GM12878 (cell line): ENCODE results near the gene CD164. TPM values are rescaled to one million over a fixed set of nuclear protein-coding genes. Genes with fewer than 3 reads are reported as not detected.

ENCODE experiments used
- ATAC-seq: fragments of 200-7000 bp; cut with Tn5 transposase; 3 replicates; pipeline ENCODE4 v1.9.1; 2020; ENCODE audit warnings: mild to moderate bottlenecking, moderate library complexity
- BruUV-seq: library from RNA; stranded (reverse); fragments of 400-500 nt; replicated peaks from 2 replicates; lab custom pipeline; 2021; lab: Mats Ljungman, UMichigan
- CTCF ChIA-PET: fragments of 300-600 bp; sonication (Branson Sonifier 250); formaldehyde crosslinking; extraction: SDS; loops from one replicate; lab custom pipeline; 2021; ENCODE audit warnings: inconsistent platforms; lab: Yijun Ruan, JAX
- POLR2A ChIA-PET: fragments of 350-600 bp; formaldehyde crosslinking; extraction: SDS; loops from one replicate; lab custom pipeline; 2021; ENCODE audit warnings: inconsistent platforms; lab: Charles Lee
- RAD21 ChIA-PET: fragments of 300-600 bp; sonication (Branson Sonifier 250); formaldehyde crosslinking; loops from one replicate; lab custom pipeline; 2023; ENCODE audit warnings: antibody characterized with exemption; ENCODE audit not compliant: unreplicated experiment; lab: Charles Lee
- SMC1A ChIA-PET: fragments of 300-600 bp; sonication (Branson Sonifier 250); formaldehyde crosslinking; loops from one replicate; lab custom pipeline; 2023; ENCODE audit not compliant: unreplicated experiment, uncharacterized antibody; lab: Charles Lee
- DNase-seq: peaks from one replicate; pipeline ENCODE4 v3.0.0-alpha.2; 2011; ENCODE audit warnings: low read depth, low spot score
- FAIRE-seq: peaks from 3 replicates; lab custom pipeline; 2011; peaks lifted over from hg19 to GRCh38; lab: Jason Lieb, UNC
- H2AFZ ChIP-seq: 2 replicates; pipeline ENCODE4 v1.6.0; 2011; ENCODE audit warnings: low read depth, low read length, control low read depth; ENCODE audit not compliant: control insufficient read depth
- H3K27ac ChIP-seq: 2 replicates; pipeline ENCODE4 v1.5.1; 2011; ENCODE audit warnings: control low read depth; ENCODE audit not compliant: control insufficient read depth, insufficient read depth
- H3K27me3 ChIP-seq, 2 experiments: replicated peaks in 1 of 2; 2 replicates each; pipeline versions ENCODE4 v1.6.0 to v1.6.1; 2011; ENCODE audit warnings: low read length in 1 of 2; ENCODE audit not compliant: control insufficient read depth in 2 of 2, insufficient read depth in 2 of 2
- H3K36me3 ChIP-seq, 2 experiments: 2 replicates each; pipeline ENCODE4 v1.5.1; 2011; ENCODE audit warnings: low read length in 1 of 2; ENCODE audit not compliant: control insufficient read depth in 2 of 2, insufficient read depth in 2 of 2
- H3K4me1 ChIP-seq: 2 replicates; pipeline ENCODE4 v1.6.1; 2011; ENCODE audit warnings: mild to moderate bottlenecking, low read length, moderate library complexity, mixed read lengths; ENCODE audit not compliant: control insufficient read depth, insufficient read depth
- H3K4me2 ChIP-seq: 2 replicates; pipeline ENCODE4 v1.6.0; 2011; ENCODE audit warnings: control low read depth; ENCODE audit not compliant: control insufficient read depth, insufficient read depth
- H3K4me3 ChIP-seq: fragments of 200-600 bp; sonication (generic); 2 replicates; pipeline ENCODE4 v1.5.1; 2016
- H3K79me2 ChIP-seq: 2 replicates; pipeline ENCODE4 v1.6.0; 2011; ENCODE audit warnings: low read length; ENCODE audit not compliant: control insufficient read depth, insufficient read depth
- H3K9ac ChIP-seq: 2 replicates; pipeline ENCODE4 v1.8.0; 2011; ENCODE audit warnings: low read length, control low read depth, mixed read lengths; ENCODE audit not compliant: control insufficient read depth, insufficient read depth
- H3K9me3 ChIP-seq: replicated peaks from 3 replicates; pipeline ENCODE4 v1.5.1; 2011; ENCODE audit warnings: mild to moderate bottlenecking, low read length; ENCODE audit not compliant: control insufficient read depth, insufficient read depth
- H4K20me1 ChIP-seq: 2 replicates; pipeline ENCODE4 v1.6.0; 2011; ENCODE audit not compliant: control insufficient read depth, insufficient read depth
- FOS ChIP-seq: IDR thresholded peaks from 3 replicates; pipeline ENCODE4 v1.6.1; 2011; ENCODE audit warnings: borderline replicate concordance; ENCODE audit not compliant: insufficient read length; ENCODE audit errors: extremely low read depth
- IKZF1 ChIP-seq: fragments of 450-650 bp; conservative IDR thresholded peaks from 2 replicates; pipeline ENCODE4 v1.6.1; 2017; ENCODE audit warnings: antibody characterized with exemption, mild to moderate bottlenecking
- MEF2B ChIP-seq: fragments of 450-650 bp; IDR thresholded peaks from 2 replicates; pipeline ENCODE4 v1.6.1; 2018; ENCODE audit warnings: mild to moderate bottlenecking, moderate library complexity; ENCODE audit not compliant: partially characterized antibody, poor library complexity, severe bottlenecking
- PKNOX1 ChIP-seq: fragments of 450-650 bp; IDR thresholded peaks from 2 replicates; pipeline ENCODE4 v1.6.1; 2016; ENCODE audit warnings: mild to moderate bottlenecking
- RCOR1 ChIP-seq: conservative IDR thresholded peaks from 2 replicates; pipeline ENCODE4 v1.6.1; 2012; ENCODE audit warnings: low read depth, low read length, improper control_type of control experiment
- SKIL ChIP-seq: fragments of 450-650 bp; IDR thresholded peaks from 2 replicates; pipeline ENCODE4 v1.6.1; 2017; ENCODE audit warnings: mild to moderate bottlenecking, low read depth, inconsistent platforms; ENCODE audit not compliant: poor library complexity, severe bottlenecking
- SRF ChIP-seq, 2 experiments: IDR thresholded peaks; 2 replicates each; pipeline ENCODE4 v1.6.1; 2011; ENCODE audit warnings: low read depth in 2 of 2, low read length in 2 of 2, mild to moderate bottlenecking in 1 of 2, moderate library complexity in 1 of 2
- YBX1 ChIP-seq: fragments of 450-650 bp; IDR thresholded peaks from 2 replicates; pipeline ENCODE4 v1.6.1; 2016; ENCODE audit warnings: antibody characterized with exemption
- ZZZ3 ChIP-seq: IDR thresholded peaks from 2 replicates; pipeline ENCODE4 v1.6.1; 2011; ENCODE audit warnings: low read depth; ENCODE audit not compliant: control insufficient read depth, insufficient read length
- WGBS: methylation state at CpG from one replicate; pipeline ENCODE4 v1.1.6; 2016; ENCODE audit warnings: low lambda C conversion rate; ENCODE audit not compliant: insufficient replicate concordance, insufficient coverage; ENCODE audit errors: missing lambda C conversion rate; 5-methylcytosine and 5-hydroxymethylcytosine counted together
- in situ Hi-C: fragments of 300-500 bp; cut with MboI; formaldehyde crosslinking; loops from 9 replicates; pipeline ENCODE4 v1.14.3; 2018; ENCODE audit warnings: mixed read lengths
- intact Hi-C: fragments of 100-400 bp; cut with micrococcal nuclease; formaldehyde crosslinking; loops from one replicate; pipeline ENCODE4 v1.14.2; 2022; ENCODE audit not compliant: unreplicated experiment
- polyA plus RNA-seq, 11 experiments: library from polyadenylated mRNA; depleted of rRNA in 4 of 11; unstranded in 6 of 11; stranded (reverse) in 5 of 11; fragments of >200 nt; fragmentation: Nextera tagmentation in 4 of 11; fragmentation: Illumina TruSeq in 1 of 11; extraction: Ambion mirVana in 4 of 11; extraction: Trizol in 1 of 11; gene quantifications; 1 replicate in 1 of 11; 2 replicates in 10 of 11; pipeline versions ENCODE4 v1.2.1 to v1.2.3, GENCODE V29; 2011 to 2016; ENCODE audit warnings: inconsistent platforms in 2 of 11, missing spikeins in 2 of 11, low read depth in 1 of 11
- total RNA-seq, 4 experiments: library from RNA; depleted of rRNA in 3 of 4; stranded (reverse); fragments of >200 nt in 3 of 4; fragmentation: Illumina TruSeq in 1 of 4; extraction: Trizol in 1 of 4; gene quantifications; 2 replicates each; pipeline versions ENCODE4 v1.2.1 to v1.2.3, GENCODE V29; 2013 to 2021

Gene CD164
- total and polyA plus RNA-seq, 10 of the 15 experiments (the other 5 are each of a cell fraction or from before 2014, with no cell fraction given): 145 to 447 (median 211) TPM

GRCh38 chr6:109373331-109373730 lies 8.9 kb downstream of the CD164 start:
- SMC1A ChIA-PET: interaction anchor here (0.6 to 5.0 kb wide), 11 partner anchors 10 to 192 kb away, joined by 3 to 63 read pairs (median 4); partner anchors contain the start of gene CD164

More at GRCh38 chr6:109373331-109373730, 8.9 kb downstream of the CD164 start:
- ChIA-PET CTCF (interaction anchor here (0.7 to 1.9 kb wide), 11 partner anchors 10 to 278 kb away, joined by 3 to 19 read pairs (median 3); partner anchors contain the start of genes CD164, CEP57L1 and MICAL1), POLR2A (interaction anchor here (1.0 to 1.5 kb wide), 3 partner anchors 9 to 283 kb away, joined by 3 to 17 read pairs (median 3); partner anchors contain the start of gene CD164), RAD21 (interaction anchor here (0.7 to 4.4 kb wide), 5 partner anchors 10 to 185 kb away, joined by 3 to 39 read pairs (median 3); partner anchors contain the start of genes CD164 and SMPD2)
- Histone ChIP-seq H2AFZ (no peak overlapping the region), H3K27ac (peak overlapping the region; percentile 68), H3K4me3 (peak overlapping the region; percentile 46), H3K4me2 (peak overlapping the region; percentile 60), H3K4me1 (peaks cover 29% of the 10 kb centered on the region), H4K20me1 (peaks cover 3% of the 10 kb centered on the region; the same call in 1 of the 2 replicates), H3K27me3 (no peaks in the 10 kb centered on the region), H3K79me2 (peaks cover 68% of the 10 kb centered on the region), H3K9me3 (no peaks in the 10 kb centered on the region), H3K9ac (no peak overlapping the region; the same call in 1 of the 2 replicates), H3K36me3 (peaks cover 2 to 25% of the 10 kb centered on the region in 2 experiments)
- ATAC-seq (peak; percentile 20), FAIRE-seq (no peak), DNase-seq (no peak)
- TF ChIP-seq MEF2B (no peak), RCOR1 (no peak), ZZZ3 (no peak), FOS (no peak), PKNOX1 (0 out of 2 replicates have a peak, but pooled peaks have one; percentile 19), SRF (IDR thresholded peaks at IDR 0.05; ENCODE audit: low read depth in 2 of 2, low read length in 2 of 2) (no peak), SKIL (no peak), IKZF1 (no peak), YBX1 (no peak)
- intact Hi-C loops: loop anchor here (5.0 kb wide), 1 partner anchor 1416 kb away; the partner anchor contains the start of gene SEC63
- BruUV-seq: TSS peak; percentile 1
- in situ Hi-C loops: no loop called here
- WGBS: 2% methylated on average over 4 of the region's 4 CpGs
